ENCODE data around the gene STAC3.

DNA sequence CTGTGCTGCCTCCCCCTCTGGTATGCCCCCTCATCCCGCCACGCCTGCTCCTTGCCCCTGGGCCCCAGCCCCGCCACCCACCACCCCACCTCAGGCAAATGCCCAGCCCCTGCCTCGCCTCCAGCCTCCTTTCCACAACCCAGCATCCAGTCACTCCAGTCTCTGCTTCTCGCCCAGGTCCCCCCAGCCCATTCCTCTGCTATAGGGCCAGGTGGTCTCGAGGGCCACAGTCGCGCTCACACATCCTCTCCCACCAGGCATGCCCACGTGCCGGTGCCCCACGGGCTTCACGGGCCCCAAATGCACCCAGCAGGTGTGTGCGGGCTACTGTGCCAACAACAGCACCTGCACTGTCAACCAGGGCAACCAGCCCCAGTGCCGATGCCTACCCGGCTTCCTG lies 40.5 kb downstream of the STAC3 start:
- TF ChIP-seq, protein P1, sequence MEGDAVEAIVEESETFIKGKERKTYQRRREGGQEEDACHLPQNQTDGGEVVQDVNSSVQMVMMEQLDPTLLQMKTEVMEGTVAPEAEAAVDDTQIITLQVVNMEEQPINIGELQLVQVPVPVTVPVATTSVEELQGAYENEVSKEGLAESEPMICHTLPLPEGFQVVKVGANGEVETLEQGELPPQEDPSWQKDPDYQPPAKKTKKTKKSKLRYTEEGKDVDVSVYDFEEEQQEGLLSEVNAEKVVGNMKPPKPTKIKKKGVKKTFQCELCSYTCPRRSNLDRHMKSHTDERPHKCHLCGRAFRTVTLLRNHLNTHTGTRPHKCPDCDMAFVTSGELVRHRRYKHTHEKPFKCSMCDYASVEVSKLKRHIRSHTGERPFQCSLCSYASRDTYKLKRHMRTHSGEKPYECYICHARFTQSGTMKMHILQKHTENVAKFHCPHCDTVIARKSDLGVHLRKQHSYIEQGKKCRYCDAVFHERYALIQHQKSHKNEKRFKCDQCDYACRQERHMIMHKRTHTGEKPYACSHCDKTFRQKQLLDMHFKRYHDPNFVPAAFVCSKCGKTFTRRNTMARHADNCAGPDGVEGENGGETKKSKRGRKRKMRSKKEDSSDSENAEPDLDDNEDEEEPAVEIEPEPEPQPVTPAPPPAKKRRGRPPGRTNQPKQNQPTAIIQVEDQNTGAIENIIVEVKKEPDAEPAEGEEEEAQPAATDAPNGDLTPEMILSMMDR (IDR thresholded peaks at IDR 0.05), result no peak
- TF ChIP-seq EZH2 (IDR thresholded peaks at IDR 0.05), result no peak

All from neural progenitor cell (in vitro differentiated cells).